Nucleus accumbens (tissue), 56 donors: ENCODE results near the gene CDC16.
"Not testable (repeated sequence)": the region's sequence is repeated elsewhere in the genome, so short reads cannot be mapped to it uniquely, and the experiment has no call there.

Experiments
- DNase-seq, 56 donors: peaks; one replicate each; lab custom pipeline; 2025; lab: John Stamatoyannopoulos, UW

CDC16 gene

GRCh38 chr13:114234645-114235421 is at the start of gene CDC16:
Gene CDC16, plus strand, starts transcription at chr13:114234897. Its CDS starts 188 bp downstream, at chr13:114235085.
- peak; percentile 43 to 97 (median 88) for DNase-seq

GRCh38 chr13:114185182-114185971 is 49.3 kb upstream of the CDC16 start:
- DNase-seq, result no peak

GRCh38 chr13:114194853-114195252 is 39.8 kb upstream of the CDC16 start:
- no peak for DNase-seq

- DNase-seq, result no peak
Observed at GRCh38 chr13:114196629-114197028, 38.1 kb upstream of the CDC16 start.

- no peak for DNase-seq
Observed at GRCh38 chr13:114198556-114198955, 36.1 kb upstream of the CDC16 start.

- not testable (repeated sequence) for DNase-seq
Observed at GRCh38 chr13:114199526-114199925, 35.2 kb upstream of the CDC16 start.

GRCh38 chr13:114199954-114200353 is 34.7 kb upstream of the CDC16 start:
- no peak for DNase-seq

GRCh38 chr13:114200399-114200911 is 34.2 kb upstream of the CDC16 start:
- no peak for DNase-seq

- no peak for DNase-seq
Observed at GRCh38 chr13:114202581-114202980, 32.1 kb upstream of the CDC16 start.

GRCh38 chr13:114203536-114203935 is 31.2 kb upstream of the CDC16 start:
- DNase-seq, result no peak

GRCh38 chr13:114204894-114205293 is 29.8 kb upstream of the CDC16 start:
- no peak for DNase-seq

- DNase-seq, result no peak
Observed at GRCh38 chr13:114208134-114208533, 26.6 kb upstream of the CDC16 start.

- no peak for DNase-seq
Observed at GRCh38 chr13:114211446-114212157, 23.1 kb upstream of the CDC16 start.

- DNase-seq, result no peak
Observed at GRCh38 chr13:114212158-114212495, 22.6 kb upstream of the CDC16 start.

GRCh38 chr13:114213980-114214379 is 20.7 kb upstream of the CDC16 start:
- DNase-seq, result no peak

GRCh38 chr13:114219392-114219791 is 15.3 kb upstream of the CDC16 start:
- DNase-seq, result no peak

- DNase-seq, result peak in 1 of 56 donors; percentile 10
Observed at GRCh38 chr13:114222461-114222968, 12.2 kb upstream of the CDC16 start.

GRCh38 chr13:114224201-114224600 is 10.5 kb upstream of the CDC16 start:
- DNase-seq, result no peak

GRCh38 chr13:114225610-114226009 is 9.1 kb upstream of the CDC16 start:
- no peak for DNase-seq

- DNase-seq, result peak in 11 of 56 donors; percentile 10 to 41 (median 16)
Observed at GRCh38 chr13:114226088-114226487, 8.6 kb upstream of the CDC16 start.
